Measurements from ENCODE around the gene FOXF1.
A peak's percentile ranks its signal among the peaks of the same experiment; 100 is the strongest.

DNA sequence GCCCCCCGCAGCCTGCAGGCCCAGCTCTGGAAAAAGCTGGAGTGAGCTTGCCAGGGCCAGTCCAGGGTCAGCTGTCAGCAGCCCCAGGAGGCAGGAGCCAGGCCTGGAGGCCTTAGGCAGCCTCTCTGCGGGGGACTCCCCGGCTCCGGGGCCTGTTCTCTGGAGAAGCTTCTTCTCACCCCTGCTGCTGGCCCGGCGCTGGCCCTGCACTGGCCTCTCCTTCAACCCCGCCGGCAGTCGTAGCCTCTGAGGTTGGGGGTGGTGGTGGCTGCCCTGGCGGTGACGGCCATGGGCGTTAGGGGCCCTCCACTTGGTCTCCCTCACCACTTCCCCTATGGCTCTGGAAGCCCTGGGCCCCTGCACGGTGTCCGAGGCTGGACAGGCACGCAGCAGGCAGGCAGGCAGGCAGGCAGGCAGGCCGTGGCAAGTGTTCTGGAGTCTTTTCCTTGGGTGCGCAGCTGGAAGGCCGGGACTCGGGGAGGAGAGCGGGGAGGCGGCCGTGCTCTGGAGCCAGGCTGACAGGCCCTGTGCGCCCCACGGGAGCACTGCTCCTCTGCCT, 2.1 kb downstream of the FOXF1 start:
- TF ChIP-seq CTCF (IDR thresholded peaks at IDR 0.05) (no peak), EZH2 (IDR thresholded peaks at IDR 0.05) (peak; percentile 61), EZH2phosphoT487 (IDR thresholded peaks at IDR 0.05) (peak; percentile 9)

All from neural progenitor cell (in vitro differentiated cells).